Spleen (tissue), 11 donors: ENCODE data around the gene CLRN3. TPM values are rescaled to one million over a fixed set of nuclear protein-coding genes. Genes with fewer than 3 reads are reported as not detected.

Experiments used
- DNase-seq: peaks from one replicate; pipeline ENCODE4 v3.0.0-alpha.2; 2020
- H3K27ac ChIP-seq, 8 donors: fragments of 200-600 bp; sonication (generic) in 7 of 8; 1 replicate in 4 of 8; 2 replicates in 4 of 8; pipeline versions ENCODE4 v1.5.0 to v1.8.0; 2016 to 2021; ENCODE audit warnings: inconsistent platforms in 4 of 8, mild to moderate bottlenecking in 4 of 8, moderate library complexity in 1 of 8
- H3K27me3 ChIP-seq, 7 donors: fragments of 200-600 bp; sonication (generic) in 6 of 7; replicated peaks in 1 of 7; 1 replicate in 4 of 7; 2 replicates in 3 of 7; pipeline versions ENCODE4 v1.5.0 to v1.8.0; 2016 to 2021; ENCODE audit warnings: inconsistent platforms in 3 of 7, mild to moderate bottlenecking in 1 of 7
- H3K36me3 ChIP-seq, 6 donors: fragments of 200-600 bp; sonication (generic) in 5 of 6; 1 replicate in 4 of 6; 2 replicates in 2 of 6; pipeline versions ENCODE4 v1.5.0 to v1.8.0; 2016 to 2021; ENCODE audit warnings: inconsistent platforms in 2 of 6
- H3K4me1 ChIP-seq, 6 donors: fragments of 200-600 bp; sonication (generic) in 5 of 6; 1 replicate in 3 of 6; 2 replicates in 3 of 6; pipeline versions ENCODE4 v1.5.0 to v1.8.0; 2016 to 2021; ENCODE audit warnings: inconsistent platforms in 3 of 6
- H3K4me3 ChIP-seq, 8 donors: fragments of 200-600 bp; sonication (generic) in 7 of 8; 1 replicate in 4 of 8; 2 replicates in 4 of 8; pipeline versions ENCODE4 v1.5.0 to v1.8.0; 2016 to 2021; ENCODE audit warnings: inconsistent platforms in 4 of 8, mild to moderate bottlenecking in 4 of 8, moderate library complexity in 2 of 8
- H3K9me3 ChIP-seq, 8 donors: fragments of 200-600 bp; sonication (generic) in 7 of 8; 1 replicate in 4 of 8; 2 replicates in 4 of 8; pipeline versions ENCODE4 v1.5.0 to v1.8.0; 2016 to 2021; ENCODE audit warnings: inconsistent platforms in 4 of 8
- POLR2A ChIP-seq, 3 donors: fragments of 450-650 bp; IDR thresholded peaks; one replicate each; pipeline ENCODE4 v1.5.1; 2017; ENCODE audit warnings: antibody characterized with exemption in 3 of 3, mild to moderate bottlenecking in 1 of 3
- POLR2AphosphoS5 ChIP-seq, 3 donors: sonication (generic); formaldehyde crosslinking; IDR thresholded peaks; one replicate each; pipeline ENCODE4 v1.5.1; 2017; ENCODE audit warnings: antibody characterized with exemption in 3 of 3
- WGBS, 5 donors: extraction: QIAGEN DNeasy Blood & Tissue Kit in 3 of 5; methylation state at CpG; one replicate each; pipeline versions ENCODE4 v1.1.5 to v1.1.7; 2013 to 2018; 5-methylcytosine and 5-hydroxymethylcytosine counted together
- intact Hi-C: fragments of 100-400 bp; cut with DNase I; formaldehyde crosslinking; loops from one replicate; pipeline ENCODE4 v1.15.0; 2023; ENCODE audit warnings: low total_unique reads
- polyA plus RNA-seq, 3 donors: library from polyadenylated mRNA; stranded (reverse); fragments of 200-250 nt; gene quantifications; one replicate each; pipeline ENCODE4 v1.2.1, GENCODE V29; 2013
- total RNA-seq, 7 donors: library from RNA; depleted of rRNA in 3 of 7; stranded (reverse); fragments of >200 nt in 3 of 7; fragmentation: NEBNext Ultra II Directional in 4 of 7; extraction: Animal tissue kit (Norgen Biotek cat#: 25700) in 4 of 7; gene quantifications; one replicate each; pipeline versions ENCODE4 v1.1.0 to v1.2.1, GENCODE V29; 2016 to 2021
- TF ChIP-seq, protein P1 (sequence below), 11 experiments: fragments of 200-600 bp in 7 of 11; fragments of 450-650 bp in 4 of 11; sonication (generic) in 4 of 11; IDR thresholded peaks in 8 of 11; conservative IDR thresholded peaks in 3 of 11; 1 replicate in 7 of 11; 2 replicates in 4 of 11; pipeline versions ENCODE4 v1.4.0 to v1.8.0; 2016 to 2021; ENCODE audit warnings: antibody characterized with exemption in 11 of 11, inconsistent platforms in 4 of 11, mild to moderate bottlenecking in 1 of 11
- donor health status: healthy with polysubstance abuse.
- donor health status: DM: no; HTN: no; CAD: no; lungs with moderate emphysema.
- donor health status: DM: no; HTN: no; CAD: no.
- donor health status: Bipolar disorder and iron deficiency.
- donor health status: healthy.
- donor health status: DM: no; HTN: no; CAD: no.
- donor health status: DM: yes; HTN: yes; CAD: no.

CLRN3 gene
- total and polyA plus RNA-seq, 10 donors = 0.22 to 0.43 TPM; not detected in 8

DNA sequence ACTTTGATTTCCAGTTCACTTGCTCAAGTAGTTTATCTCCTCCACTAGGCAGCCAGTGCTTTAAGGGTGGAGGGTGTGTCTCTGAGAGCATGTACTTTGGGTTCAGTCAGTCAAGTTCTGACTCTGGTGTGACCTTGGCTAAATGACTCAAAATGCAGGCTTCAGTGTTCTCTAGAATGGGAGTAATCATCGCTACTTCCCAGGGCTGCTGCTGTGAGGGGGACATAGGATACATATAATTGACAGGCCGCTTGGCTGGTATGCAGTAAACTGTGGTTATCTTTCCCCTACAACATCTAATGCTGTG, 17.7 kb upstream of the CLRN3 start:
- Histone ChIP-seq H3K27ac (no peak overlapping the region), H3K4me3 (no peak overlapping the region), H3K36me3 (no peaks in the 10 kb centered on the region), H3K9me3 (no peaks in the 10 kb centered on the region), H3K4me1 (peaks cover 0 to 42% (median 26%) of the 10 kb centered on the region in 6 donors), H3K27me3 (peaks cover 0 to 28% (median 5%) of the 10 kb centered on the region in 7 donors)
- no peak for DNase-seq
- 89 to 97% (median 95%) methylated on average over 2 of the region's 2 CpGs for WGBS, 5 donors
- TF ChIP-seq POLR2AphosphoS5 (IDR thresholded peaks at IDR 0.05) (no peak), POLR2A (IDR thresholded peaks at IDR 0.05) (no peak)
- TF ChIP-seq, protein P1, sequence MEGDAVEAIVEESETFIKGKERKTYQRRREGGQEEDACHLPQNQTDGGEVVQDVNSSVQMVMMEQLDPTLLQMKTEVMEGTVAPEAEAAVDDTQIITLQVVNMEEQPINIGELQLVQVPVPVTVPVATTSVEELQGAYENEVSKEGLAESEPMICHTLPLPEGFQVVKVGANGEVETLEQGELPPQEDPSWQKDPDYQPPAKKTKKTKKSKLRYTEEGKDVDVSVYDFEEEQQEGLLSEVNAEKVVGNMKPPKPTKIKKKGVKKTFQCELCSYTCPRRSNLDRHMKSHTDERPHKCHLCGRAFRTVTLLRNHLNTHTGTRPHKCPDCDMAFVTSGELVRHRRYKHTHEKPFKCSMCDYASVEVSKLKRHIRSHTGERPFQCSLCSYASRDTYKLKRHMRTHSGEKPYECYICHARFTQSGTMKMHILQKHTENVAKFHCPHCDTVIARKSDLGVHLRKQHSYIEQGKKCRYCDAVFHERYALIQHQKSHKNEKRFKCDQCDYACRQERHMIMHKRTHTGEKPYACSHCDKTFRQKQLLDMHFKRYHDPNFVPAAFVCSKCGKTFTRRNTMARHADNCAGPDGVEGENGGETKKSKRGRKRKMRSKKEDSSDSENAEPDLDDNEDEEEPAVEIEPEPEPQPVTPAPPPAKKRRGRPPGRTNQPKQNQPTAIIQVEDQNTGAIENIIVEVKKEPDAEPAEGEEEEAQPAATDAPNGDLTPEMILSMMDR (IDR thresholded peaks at IDR 0.05 in 8 of 11, conservative IDR thresholded peaks at IDR 0.05 in 3 of 11) = no peak
- intact Hi-C loops = no loop called here

DNA sequence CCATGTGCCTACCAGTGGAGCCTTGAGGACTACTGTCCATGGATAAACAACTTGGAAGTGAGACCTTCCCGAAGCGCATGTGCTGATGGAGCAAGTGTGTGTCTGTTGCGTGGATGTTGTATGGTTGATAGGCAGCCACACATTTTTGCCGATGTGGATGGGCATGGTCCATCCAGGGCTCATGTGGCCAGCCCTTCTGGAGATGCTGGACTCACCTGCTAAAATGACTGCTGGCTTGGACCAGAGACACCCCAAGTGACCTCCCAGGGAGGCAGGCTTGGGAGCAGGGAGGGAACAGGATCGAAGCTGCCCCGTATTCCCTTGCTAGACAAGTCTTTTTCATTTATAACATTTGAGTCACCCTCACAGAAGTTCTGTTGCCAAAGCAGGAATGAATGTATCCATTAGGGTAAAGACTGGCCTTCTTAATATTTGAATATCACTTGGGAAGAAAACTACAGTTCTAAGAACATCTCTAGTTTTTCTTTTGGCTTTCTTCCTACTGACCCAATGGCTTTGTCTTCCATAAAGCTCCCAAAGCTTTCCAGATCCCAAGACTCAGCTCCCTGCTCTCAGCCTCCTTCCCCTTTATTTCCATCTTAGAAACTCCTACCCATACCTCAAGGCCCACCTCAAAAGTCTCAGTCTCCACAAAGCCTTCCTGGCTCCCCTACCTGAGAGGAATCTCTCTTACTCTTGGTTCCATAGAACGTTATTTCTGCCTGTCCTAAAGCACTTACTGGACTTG, 17.1 kb upstream of the CLRN3 start:
- Histone ChIP-seq H3K36me3 (no peaks in the 10 kb centered on the region), H3K4me1 (peaks cover 0 to 42% (median 26%) of the 10 kb centered on the region in 6 donors), H3K4me3 (no peak overlapping the region), H3K9me3 (no peaks in the 10 kb centered on the region), H3K27ac (no peak overlapping the region), H3K27me3 (peaks cover 0 to 28% (median 5%) of the 10 kb centered on the region in 7 donors)
- intact Hi-C loops = loop anchor here (5.0 kb wide), 1 partner anchor 157 kb away; no protein-coding TSS in a partner anchor
- DNase-seq = no peak
- WGBS, 5 donors = 86 to 96% (median 92%) methylated on average over 6 to 7 of the region's 7 CpGs
- TF ChIP-seq POLR2A (IDR thresholded peaks at IDR 0.05) (no peak), POLR2AphosphoS5 (IDR thresholded peaks at IDR 0.05) (no peak)

DNA sequence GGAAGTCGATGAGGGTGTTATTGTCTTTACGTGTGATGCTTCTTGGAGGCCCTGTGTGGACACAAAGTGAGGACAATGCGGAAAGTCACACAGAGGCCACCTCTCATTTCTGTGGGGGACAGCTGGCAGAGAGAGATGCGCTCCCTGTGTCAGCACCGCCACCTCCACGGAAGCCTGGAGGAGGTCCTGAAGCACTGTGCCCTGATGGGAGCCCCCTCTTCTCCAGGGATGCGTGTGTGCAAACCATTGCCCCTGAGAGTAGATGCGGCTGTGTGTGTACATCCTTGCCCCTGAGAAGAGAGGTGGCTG, 16.2 kb upstream of the CLRN3 start:
- intact Hi-C loops = loop anchor here (5.0 kb wide), 1 partner anchor 158 kb away; no protein-coding TSS in a partner anchor
- Histone ChIP-seq H3K4me3 (peak overlapping the region in 1 of 8 donors; percentile 83), H3K9me3 (no peaks in the 10 kb centered on the region), H3K27me3 (peaks cover 0 to 28% (median 5%) of the 10 kb centered on the region in 7 donors), H3K27ac (no peak overlapping the region), H3K4me1 (peaks cover 0 to 42% (median 26%) of the 10 kb centered on the region in 6 donors), H3K36me3 (no peaks in the 10 kb centered on the region)
- no peak for DNase-seq
- 78 to 98% (median 90%) methylated on average over 8 of the region's 8 CpGs for WGBS, 5 donors
- no peak for TF ChIP-seq POLR2AphosphoS5 (IDR thresholded peaks at IDR 0.05)

DNA sequence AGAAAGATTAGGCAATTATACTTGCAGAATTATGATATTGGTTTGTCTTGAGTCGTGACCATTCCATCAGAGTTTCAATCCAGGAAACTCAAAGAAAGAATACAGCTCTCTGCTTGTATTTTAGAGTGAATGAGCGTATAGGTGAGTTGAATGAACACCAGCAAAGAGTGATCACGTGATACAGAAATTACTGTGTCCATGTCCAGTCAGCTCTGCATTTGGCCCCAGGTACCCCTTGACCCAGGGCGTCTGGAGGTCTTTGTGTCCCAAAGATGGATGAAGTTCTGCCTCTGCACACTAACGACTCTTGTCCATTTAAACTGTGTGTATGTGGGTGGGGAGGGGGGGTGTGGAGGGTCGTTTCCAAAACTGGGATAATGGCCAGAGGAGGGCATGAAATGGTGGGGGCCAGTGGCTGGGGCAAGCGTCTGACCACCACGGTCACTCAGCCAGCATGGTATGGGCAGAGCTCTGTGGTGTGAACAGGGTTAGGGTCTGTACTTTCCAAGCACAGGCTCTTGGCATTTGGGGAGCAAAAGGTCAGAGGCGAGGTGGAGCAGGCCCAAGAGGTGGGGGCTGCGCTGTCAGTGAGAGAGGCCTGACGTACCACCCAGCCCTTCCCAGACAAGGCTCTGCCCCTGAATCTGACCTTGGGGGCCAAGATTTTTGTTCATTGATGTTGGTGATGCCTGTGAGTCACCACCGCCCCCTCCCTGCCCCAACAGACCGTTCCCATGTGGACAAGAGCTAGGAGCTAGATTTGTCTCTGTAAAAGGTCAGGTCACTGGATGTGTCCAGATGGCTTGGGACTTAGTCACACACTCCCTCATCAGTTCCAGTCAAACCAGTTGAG, 15.6 kb upstream of the CLRN3 start:
- Histone ChIP-seq H3K27me3 (peaks cover 0 to 28% (median 5%) of the 10 kb centered on the region in 7 donors), H3K4me3 (peak overlapping the region; percentile 62 to 83 (median 70)), H3K4me1 (peaks cover 0 to 42% (median 26%) of the 10 kb centered on the region in 6 donors), H3K36me3 (no peaks in the 10 kb centered on the region), H3K9me3 (no peaks in the 10 kb centered on the region), H3K27ac (peak overlapping the region in 2 of 8 donors; percentile 84 to 85)
- intact Hi-C loops = loop anchor here (5.0 kb wide), 1 partner anchor 159 kb away; no protein-coding TSS in a partner anchor
- 71 to 82% (median 74%) methylated on average over 13 of the region's 13 CpGs for WGBS, 5 donors
- peak in 1 of 3 donors; percentile 29 for TF ChIP-seq POLR2AphosphoS5 (IDR thresholded peaks at IDR 0.05)
- TF ChIP-seq, protein P1 (IDR thresholded peaks at IDR 0.05 in 8 of 11, conservative IDR thresholded peaks at IDR 0.05 in 3 of 11) = no peak
- no peak for DNase-seq
